Left ventricle myocardium superior (tissue), 1 donor: ENCODE measurements around the gene ZNF177. TPM values are rescaled to one million over a fixed set of nuclear protein-coding genes. Genes with fewer than 3 reads are reported as not detected.

ENCODE experiments used
- ATAC-seq: fragments of 200-7000 bp; cut with Tn5 transposase; one replicate; pipeline ENCODE4 v1.9.1; 2020; ENCODE audit warnings: mild to moderate bottlenecking, moderate library complexity
- DNase-seq: peaks from one replicate; pipeline ENCODE4 v3.0.0-alpha.2; 2020
- intact Hi-C: fragments of 100-400 bp; cut with micrococcal nuclease; formaldehyde crosslinking; loops from one replicate; pipeline ENCODE4 v1.11.0; 2022
- total RNA-seq: library from RNA; stranded (reverse); fragmentation: NEBNext Ultra II Directional; extraction: Animal tissue kit (Norgen Biotek cat#: 25700); gene quantifications from one replicate; pipeline ENCODE4 v1.2.1, GENCODE V29; 2021
- donor health status: DM: no; HTN: yes; CAD: no; lungs with severe emphysema.

The ZNF177 gene
- total RNA-seq, 1 donor from 2014 or later: 3.8 TPM

DNA sequence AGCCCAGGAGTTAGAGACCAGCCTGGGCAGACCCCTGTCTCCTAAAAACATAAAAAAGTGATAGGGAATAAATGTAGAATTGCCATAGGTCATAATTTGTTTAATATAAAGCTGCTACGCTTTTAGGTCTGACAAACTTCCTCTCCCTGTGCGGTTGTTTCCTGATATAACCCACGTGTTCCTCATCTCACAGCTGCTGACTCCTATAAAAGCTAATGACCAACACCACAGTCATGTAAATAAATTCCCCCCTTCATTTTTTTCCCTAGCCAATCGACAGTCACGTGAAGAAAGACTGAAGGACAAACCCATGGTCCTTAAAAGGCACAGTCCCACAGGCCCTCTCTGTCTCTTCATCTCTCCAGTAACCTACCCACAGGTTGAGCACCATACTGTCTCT is 45.0 kb downstream of the ZNF177 start:
- intact Hi-C loops: no loop called here
- no peak for DNase-seq
- ATAC-seq: no peak

- no peak for ATAC-seq
- intact Hi-C loops: no loop called here
These were observed 50.6 kb downstream of the ZNF177 start for GRCh38 chr19:9413240-9413954.

DNA sequence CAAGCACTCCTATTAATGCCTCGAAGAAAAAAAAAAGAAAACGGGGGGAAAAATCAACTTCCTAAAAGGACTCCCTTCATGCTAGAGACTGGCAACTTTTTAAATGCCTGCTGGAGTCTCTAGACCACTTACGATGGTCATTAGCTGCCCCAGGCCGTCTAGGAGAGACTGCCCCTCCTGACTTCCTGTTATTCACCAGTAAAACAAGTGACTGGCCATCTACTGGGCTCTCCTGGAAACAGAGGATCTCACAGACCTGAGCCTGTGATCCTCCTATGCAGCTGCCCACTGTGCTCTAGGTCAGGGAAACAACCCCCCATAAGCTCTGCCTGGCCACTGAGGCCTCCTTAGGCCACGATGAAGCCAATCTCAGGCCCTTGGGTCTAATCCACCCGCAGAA is 65.1 kb downstream of the ZNF177 start:
- DNase-seq (no peak), ATAC-seq (no peak)
- intact Hi-C loops: no loop called here

More at GRCh38 chr19:9413240-9413954, 50.6 kb downstream of the ZNF177 start:
- DNase-seq: no peak

DNA sequence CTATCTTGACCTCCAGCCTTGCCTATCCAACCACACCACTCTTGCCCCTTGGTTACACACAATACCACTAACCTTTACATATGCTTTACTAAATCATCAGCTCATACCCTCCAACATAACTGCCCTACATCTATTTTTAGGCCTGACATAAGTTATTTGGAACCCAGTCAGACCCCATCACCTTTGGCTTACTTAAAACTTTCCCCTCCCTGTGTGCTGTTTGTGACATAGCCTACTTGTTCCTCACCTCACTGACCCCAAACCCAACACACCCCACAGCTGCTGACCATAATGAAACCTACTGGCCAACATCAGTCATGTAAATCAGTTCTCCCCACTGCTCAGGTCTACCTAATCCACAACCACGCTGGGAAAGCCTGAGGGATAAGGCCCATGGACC is 67.6 kb downstream of the ZNF177 start:
- intact Hi-C loops: no loop called here
- ATAC-seq (peak; percentile 61), DNase-seq (no peak)

DNA sequence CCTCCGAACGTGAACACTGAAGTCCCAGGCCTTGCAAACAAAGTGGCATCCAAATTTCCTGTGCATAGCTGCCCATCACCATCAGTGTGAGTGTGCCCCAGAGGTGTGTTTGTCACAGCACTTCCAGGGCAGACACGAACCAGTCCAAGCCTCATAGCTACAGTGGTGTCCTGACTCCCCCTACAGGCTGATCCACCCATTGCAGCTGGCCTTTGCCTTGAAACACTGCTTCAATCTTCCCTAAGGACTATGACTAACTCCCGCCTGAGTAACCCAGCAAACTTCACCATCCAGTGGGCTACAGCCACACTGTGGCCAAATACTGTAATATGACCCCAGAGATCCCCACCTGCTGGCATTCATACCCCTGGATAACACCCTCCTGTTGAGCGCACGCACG is 68.7 kb downstream of the ZNF177 start:
- intact Hi-C loops: no loop called here
- ATAC-seq (peak; percentile 47), DNase-seq (peak; percentile 53)

Other genes starting within 250 kb of the ZNF177 start
- gene OR7G1, start 247.2 kb upstream of the ZNF177 start, total RNA-seq: not detected
- gene OR7G3, start 236.1 kb upstream of the ZNF177 start, total RNA-seq: not detected
- 13.0 TPM for gene ZNF317, start 222.6 kb upstream of the ZNF177 start, total RNA-seq
- gene OR7D2, start 184.0 kb upstream of the ZNF177 start, total RNA-seq: 0.07 TPM
- not detected for gene OR7D4, start 143.4 kb upstream of the ZNF177 start, total RNA-seq
- gene OR7E24, start 112.1 kb upstream of the ZNF177 start, total RNA-seq: not detected
- gene ZNF699, start 53.2 kb upstream of the ZNF177 start, total RNA-seq: 2.7 TPM
- gene ZNF559, start 38.8 kb upstream of the ZNF177 start, total RNA-seq: 17.4 TPM
- gene ZNF266, start 72.6 kb downstream of the ZNF177 start, total RNA-seq: 7.9 TPM
- not detected for gene ZNF560, start 135.6 kb downstream of the ZNF177 start, total RNA-seq
- 14.6 TPM for gene ZNF426, start 175.6 kb downstream of the ZNF177 start, total RNA-seq
- gene ZNF121, start 221.5 kb downstream of the ZNF177 start, total RNA-seq: 21.5 TPM